Activated naive CD4-positive, alpha-beta T cell treated with anti-CD3 and anti-CD28 coated beads, Interleukin-2, amount 50 U/mL, for 16 hours (primary cell): ENCODE results near the gene EPHA8.

Experiments used
- DNase-seq: peaks from one replicate; pipeline ENCODE4 v3.0.0-alpha.2; 2020

The EPHA8 gene

DNA sequence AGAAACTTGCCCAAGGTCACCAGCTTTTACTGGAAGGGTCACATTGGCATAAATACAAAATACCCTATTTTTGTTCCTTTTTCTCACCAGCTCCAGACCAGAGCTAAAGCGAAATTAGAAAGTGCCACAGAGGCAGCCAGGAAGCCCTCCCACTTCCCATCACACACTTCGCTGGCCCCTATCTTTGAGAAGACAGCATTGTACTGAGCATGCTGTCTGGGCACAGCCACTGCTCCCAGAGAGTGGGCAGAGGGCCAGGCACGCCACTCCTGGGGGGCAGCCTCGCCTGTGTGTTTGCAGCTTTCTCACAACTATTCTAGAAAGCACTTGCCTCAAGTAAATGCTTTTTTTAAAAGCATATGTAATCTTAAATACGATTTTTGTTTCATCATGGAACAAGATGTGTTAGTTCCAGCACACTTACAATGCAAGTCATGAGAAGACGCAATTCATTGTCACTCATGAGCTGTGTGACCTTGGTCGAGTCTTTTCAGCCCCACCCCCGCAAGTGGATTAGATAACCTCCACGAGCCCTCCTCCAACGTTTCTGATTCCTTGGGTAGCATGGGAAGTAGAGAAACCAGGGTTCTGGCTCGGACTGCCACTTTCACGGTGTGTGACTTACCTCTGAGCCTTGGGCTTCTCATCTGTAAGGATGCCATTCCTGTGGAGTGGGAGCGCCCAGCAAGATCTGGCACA, 25.7 kb upstream of the EPHA8 start:
- DNase-seq, result no peak

DNA sequence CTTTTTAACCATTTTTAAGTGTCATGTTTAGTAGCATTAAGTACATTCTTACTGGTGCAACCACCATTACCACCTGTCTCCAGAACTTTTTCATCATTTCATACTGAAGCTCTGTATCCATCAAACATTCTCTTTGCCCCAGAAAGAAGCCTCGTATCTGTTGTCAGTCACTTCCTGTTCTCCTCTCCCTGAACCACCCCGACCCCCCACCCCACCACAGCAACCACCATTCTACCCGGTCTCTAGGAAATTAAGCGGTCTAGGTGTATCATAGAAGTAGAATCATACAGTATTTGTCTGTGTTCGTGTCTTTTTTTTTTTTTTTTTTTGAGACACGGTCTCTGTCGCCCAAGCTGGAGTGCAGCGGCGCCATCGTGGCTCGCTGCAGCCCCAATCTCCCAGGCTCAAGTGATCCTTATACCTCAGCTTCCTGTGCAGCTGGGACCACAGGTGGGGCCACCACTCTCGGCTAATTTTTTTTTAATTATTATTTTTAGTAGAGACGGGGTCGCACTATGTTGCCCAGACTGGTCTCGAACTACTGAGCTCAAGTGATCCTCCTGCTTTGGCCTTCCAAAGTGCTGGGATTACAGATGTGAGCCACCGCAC, 23.7 kb upstream of the EPHA8 start:
- DNase-seq, result no peak

DNA sequence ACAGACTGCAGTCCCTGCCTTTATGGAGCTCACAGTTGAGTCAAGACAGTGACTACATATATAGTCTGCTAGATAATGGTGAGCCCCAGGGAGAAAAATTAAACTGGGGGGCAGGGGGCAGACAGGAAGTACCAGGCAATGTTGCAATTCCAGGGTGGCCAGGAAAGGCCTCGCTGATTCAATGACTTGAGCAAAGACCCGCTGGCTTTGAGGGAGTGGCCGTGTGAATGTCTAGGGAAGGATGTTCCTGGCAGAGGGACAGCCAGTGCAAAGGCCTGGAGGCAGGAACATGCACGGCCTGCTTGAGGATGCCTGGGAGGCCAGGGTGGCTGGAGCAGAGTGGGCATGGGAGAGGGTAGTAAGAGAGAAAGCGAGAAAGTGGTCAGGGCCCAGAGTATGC, 23.0 kb upstream of the EPHA8 start:
- no peak for DNase-seq

DNA sequence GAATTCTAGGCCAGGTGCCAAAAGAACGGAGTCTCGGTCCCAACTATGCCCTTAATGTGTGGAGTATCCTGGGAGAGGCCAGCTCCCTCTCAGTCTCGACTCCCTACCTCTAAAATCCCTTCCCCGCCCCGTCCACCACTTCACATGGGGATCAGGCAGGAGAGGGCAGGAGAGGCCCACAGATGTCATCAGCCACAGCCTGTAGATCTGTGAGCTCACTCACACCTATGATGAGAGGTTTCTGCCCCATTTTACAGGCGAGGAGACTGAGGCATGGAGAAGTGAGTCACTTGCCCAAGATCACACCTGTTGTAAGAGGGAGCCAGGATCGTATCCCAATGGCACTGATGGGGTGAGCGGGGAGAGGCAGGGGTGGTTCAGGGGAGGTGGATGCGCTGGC, 20.4 kb upstream of the EPHA8 start:
- DNase-seq, result no peak

DNA sequence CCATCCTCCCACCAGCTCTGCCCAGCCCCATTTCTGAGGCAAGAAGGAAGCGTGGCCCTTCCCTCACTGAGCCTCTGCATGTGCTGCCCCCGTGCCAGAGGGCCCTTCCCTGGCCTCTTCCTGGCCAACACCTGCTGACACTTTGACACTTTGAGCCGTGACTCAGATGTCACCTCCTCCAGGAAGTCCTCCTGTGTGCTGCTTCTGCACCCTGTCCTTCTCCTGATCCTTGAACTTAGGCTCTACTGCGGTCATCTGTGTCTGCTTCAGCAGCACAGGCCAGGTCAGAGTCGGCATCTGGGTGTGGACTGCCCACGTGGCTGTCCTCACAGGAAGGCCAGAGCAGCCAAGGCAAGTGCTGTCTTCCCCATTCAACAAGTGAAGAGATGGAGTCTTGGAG, 19.6 kb upstream of the EPHA8 start:
- DNase-seq, result no peak

DNA sequence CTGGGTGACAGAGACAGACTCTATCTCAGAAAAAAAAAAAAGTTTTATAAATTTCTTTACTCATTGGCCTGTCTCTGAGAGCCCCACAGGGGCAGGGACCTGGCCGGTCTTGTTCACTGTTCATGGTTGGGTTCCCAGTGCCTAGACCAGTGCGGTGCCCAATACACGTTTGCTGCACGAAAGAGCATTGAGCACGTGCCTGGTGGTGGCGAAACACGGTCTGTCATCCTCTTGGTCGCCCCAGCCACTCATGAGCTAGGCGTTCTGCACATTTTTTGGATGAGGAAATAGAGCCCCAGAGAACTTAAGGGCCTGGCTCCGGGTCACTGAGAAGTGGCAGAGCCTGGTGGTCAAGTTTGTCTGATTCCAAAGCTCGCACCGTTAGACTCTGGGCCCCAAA, 18.7 kb upstream of the EPHA8 start:
- no peak for DNase-seq

DNA sequence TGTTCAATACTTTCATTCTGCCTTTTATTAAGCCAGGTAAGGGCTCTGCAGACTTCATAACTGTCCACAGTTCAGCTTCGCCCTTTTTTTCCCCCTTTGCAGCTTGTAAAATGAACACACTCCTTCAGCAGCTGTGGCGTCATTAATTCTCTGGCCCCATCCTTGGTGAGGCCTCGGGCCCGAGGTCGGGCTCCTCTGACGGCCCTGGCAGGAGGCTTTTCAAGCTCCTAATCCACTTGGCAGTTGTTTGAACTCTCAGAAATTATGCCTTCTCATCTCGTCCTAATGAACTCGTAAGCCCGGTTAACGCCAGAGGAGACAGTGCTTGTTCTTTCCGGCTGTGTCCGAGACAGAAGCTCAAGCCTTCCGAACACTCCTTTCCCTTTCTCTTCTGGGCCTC, 18.1 kb upstream of the EPHA8 start:
- no peak for DNase-seq

DNA sequence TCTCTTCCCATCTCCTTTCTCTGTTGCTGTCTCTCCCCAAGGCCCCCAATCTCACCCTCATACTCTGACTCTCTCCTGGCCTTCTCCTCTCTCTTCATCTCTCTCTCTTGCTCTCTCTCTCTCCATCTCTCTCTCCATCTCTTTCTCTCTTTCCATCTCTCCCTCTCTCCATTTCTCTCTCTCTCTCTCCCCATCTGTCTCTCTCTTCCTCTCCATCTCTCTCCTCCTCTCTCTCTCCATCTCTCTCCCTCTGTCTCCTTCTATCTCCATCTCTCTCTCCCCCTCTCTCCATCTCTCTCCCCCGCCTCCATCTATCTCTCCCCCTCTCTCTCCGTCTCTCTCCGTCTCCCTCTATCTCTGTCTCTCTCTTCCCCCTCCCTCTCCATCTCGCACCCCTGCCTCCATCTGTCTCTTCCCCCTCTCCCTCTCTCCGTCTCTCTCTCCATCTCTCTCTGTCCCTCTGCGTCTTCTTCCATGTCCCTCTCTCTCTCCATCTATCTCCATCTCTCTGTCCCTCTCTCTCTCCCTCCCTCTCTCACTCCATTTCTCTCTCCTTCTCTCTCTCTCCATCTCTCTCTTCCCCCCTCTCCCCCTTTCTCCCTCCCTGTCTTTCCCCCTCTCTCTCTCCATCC, 16.0 kb upstream of the EPHA8 start:
- no peak for DNase-seq

DNA sequence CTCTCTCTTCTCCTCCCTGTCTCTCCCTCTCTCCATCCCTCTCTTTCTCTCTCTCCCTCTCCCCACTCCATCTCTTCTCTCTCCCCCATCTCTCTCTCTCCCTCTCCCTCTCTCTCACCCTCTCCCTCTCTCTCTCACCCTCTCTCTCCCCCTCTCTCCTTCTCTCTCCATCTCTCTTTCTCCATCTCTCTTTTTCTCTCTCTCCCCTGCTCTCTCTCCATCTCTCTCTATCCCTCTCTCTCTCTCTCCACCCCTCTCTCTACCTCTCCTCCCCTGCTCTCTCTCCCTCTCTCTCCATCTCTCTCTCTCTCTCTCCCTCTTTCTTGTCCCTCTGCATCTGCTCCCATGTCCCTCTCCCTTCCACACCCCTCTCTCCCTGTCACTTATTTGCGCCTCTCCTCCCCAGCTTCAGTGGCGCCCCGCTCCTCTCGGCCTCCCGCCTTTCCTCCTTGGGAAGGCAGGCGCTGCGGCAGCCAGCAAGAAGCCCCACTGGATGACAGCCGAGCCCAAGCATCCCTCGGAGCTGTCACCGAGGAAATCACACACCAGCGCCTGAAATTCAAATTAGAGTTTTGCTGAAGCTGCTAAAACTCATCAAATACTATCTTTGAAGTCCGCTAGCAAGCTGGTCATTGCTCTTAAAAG, 15.3 kb upstream of the EPHA8 start:
- DNase-seq, result no peak

DNA sequence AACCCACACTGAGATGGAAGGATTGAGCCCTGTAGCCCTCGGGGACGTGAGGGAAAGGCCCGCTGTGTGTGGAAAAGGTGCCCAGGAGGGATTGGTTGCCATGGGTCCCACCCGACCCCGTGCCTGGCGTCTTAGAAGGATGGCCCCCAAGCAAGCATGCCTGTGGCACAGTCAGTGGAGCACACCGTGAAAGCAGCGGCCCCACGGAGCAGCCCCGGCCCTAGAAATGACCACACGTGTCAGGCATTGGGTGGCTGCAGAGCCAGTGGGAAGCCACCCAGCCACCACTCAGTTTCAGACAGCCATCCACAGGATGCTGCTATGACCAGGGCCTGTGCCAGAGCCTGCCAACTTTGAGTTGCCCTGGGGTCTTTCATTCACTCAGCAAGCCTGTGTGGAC, 13.3 kb upstream of the EPHA8 start:
- DNase-seq, result no peak

DNA sequence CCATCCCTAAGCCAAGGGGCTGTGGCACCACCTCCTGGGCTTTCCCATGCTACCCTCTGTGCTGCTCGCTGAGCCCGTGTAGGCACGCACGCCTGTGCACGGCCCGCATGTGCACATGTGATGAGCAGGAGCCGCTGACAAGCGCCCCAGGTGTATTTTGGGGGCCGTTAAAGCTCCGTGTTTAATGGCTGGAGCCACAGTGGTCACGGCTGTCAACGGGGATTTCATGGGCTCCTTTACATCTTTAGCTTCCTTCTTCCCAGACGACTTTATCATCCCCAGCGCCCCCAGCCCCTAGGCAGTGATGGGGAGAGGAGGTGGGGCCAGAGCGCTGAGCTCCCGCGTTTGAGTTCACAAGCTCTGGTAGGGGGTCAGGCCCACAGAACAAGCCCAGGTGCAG, 11.7 kb upstream of the EPHA8 start:
- DNase-seq, result no peak

DNA sequence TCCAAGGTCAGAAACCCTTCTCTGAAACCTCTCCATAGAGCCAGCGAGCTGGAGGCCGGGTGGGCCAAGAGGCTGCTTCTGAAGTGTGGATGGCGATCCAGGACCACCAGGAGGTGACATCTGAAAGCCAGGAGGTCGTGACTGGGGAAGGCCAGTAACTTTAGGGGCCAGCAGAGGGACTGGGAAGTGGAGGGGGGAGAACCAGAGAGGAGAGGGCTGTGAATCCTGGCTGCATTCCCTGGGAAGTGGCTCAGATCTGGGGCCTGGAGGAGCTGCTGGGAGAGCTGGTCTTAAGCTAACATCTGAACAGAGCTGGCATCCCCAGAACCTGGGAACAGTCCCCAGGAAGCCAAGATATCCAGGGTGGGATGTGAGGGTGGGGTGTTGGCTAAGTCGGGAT, 11.3 kb upstream of the EPHA8 start:
- no peak for DNase-seq

DNA sequence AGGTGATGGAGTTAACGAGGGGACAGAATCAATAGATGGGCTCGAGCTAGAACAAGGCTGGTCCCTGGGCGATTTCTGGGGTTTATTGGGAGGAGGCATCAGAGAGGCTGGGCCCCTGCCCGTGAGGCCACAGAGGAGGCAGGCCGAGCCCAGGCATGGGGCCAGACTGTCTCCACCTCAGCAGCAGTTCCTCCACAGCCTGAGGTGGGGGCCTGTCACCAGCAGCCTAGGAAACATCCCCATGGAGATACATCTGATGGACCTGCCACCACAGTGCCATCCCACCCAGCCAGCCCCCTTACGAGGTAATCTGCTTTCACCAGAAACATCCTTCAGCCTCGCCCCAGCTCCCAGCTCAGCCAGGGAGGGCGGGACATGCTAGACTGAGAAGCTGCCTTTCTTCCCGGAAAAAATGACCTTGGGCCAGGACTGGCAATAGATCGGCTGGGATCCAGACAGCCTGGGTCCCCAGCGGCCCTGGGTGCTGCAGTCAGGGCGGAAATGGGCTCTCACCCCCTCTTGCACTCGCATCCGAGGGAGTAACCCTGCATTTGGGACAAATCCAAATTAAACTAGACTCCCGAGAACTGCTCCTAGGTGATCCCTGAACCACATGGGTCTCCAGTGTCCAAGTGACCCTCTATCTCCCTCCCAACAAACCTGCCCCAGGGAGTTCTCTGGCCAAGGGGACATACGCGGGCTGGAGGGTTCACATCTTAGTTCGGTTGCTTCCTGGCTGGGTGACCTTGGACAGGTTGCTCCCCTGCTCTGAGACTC, 10.0 kb upstream of the EPHA8 start:
- no peak for DNase-seq

DNA sequence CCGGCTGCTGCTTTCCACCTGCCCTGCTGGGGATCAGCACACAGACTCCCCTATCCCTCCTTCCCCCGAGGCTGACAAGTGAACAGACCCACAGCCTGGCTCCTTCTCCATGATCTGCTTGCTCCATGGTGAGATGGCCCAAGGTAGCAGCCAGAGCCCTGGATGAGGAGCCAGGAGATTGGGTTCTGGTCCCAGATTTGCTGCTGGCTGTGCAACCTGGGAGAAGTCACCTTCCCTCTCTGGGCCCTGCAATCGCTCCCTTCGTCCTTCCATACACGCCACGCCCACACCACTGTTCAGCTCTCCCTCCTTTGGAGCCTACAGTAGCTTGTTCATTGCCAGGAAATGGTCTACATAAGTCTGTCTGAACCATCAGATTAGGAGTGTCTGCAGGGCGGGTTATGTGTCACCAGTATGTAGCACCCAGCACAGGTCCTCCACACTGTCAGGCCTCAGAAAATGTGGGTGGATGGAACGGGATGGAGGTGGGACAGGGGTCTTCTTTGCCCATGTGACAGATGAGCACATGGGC, 9.2 kb upstream of the EPHA8 start:
- DNase-seq, result no peak

DNA sequence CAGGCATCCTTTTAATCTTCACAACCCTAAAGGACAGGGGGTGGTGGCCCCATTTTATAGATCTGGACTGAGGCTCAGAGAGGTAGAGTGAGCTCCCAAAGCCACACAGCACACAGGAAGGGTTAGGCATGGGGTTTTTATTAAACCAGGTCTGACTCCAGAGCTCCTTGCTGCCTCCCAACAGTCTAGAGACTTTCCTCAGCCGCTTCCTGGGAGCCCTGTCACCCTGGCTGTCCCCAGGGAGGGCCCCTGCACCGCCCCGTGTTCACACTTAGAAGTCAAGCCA, 8.0 kb upstream of the EPHA8 start:
- DNase-seq, result no peak

DNA sequence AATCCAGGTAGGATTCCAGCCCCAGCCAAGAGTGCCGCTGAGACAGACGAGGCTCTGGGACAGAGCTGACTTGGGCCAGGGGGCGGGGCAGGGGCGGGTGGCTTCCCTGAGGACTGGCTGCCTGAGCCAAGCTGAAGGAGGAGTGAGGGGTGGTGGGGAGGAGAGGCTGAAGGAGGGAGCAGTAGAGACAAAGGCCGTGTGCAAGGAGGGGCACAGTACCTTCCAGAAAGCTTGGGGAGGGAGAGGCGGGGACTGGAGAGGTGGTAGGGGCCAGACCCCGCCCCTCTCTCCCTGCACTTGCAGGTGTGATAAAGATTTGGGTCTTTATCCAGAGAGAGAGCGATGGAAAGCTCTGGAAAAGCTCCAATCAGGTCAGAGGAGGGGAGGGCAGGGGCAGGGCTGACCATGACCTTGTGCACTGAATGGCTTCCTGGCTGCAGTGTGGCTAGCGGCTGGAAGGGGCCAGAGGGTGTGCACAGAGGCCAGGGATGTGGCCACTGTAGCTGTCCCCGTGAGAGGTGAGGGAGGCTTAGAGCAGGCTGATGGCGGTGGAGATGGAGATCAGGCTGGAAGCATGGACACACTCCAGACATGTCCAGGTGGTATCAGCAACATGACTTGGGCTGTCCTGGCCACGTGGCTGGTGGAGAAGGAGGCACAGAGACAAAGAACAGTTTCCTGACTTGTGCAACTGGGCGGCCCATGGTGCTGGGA, 6.7 kb upstream of the EPHA8 start:
- no peak for DNase-seq

DNA sequence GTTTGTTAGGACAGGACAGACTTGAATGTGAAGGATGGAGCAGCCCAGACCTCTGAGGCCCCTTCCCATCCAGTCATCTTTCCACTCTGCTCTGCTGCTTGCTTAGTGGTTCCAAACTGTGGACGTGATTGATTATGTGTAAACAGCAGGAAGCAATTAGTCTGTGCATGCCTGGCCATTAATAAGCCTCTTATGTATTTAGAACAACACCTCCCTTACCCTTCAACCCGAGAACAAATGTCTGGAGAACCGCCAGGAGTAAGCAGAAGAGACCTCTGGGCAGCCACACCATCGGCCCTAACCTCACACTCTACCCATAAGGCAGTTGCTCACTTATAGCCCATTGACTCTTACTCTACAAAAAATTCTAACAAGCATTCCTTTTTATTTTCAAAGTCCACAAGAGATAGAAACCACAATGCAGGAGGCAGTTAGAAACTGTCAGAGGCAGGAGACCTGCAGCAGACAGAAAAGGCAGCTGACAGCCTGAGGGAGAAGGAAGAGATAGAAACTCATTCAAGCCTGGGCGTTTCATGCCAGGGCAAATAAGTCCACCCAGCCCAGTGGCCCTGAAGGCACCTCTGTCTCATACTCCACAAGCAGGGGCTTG, 5.8 kb upstream of the EPHA8 start:
- no peak for DNase-seq

DNA sequence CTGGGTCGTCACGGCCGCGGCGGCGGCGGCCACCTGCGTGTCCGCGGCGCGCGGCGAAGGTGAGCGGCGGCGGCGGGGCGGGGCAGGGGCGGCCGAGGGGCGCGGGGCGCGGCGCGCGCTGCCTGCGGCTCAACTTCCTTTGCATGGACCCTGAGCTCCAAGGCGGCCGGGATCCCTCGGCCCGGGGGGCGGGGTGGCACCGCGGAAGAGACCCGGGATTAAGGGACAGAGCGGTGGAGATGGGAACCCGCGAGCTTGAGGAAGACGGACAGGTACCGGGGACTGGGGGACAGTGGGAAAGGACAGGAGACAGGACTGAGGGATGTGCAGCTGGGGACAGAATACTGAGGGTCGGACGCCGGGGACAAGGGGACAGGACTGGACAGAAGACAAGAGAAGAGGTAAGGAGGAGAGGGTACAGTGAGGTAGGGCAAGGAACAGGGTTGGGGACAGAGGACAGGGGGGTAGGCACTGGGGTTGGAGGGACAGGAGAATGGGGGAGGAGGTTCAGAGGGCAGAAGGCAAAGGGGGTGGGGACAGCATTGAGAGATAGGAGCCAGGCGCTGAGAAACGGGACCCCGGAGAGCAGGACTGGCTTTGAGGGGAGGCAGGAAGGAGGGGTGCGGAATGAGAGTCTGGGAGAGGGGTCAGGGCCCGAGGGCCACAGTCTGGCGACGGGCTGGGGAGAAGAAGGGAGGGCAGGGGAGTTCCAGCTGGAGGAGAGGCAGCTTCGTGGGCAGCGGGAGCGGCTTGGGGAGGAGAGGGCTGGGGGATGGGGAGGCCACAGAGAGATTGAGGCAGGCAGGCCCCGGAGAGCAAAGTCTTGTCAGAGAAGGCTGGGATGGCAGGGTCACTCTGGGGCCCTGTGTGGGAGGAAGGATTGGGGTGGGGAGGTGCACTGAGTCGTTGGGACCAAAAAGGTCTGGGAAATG, 648 bp downstream of the EPHA8 start:
- DNase-seq, result no peak

DNA sequence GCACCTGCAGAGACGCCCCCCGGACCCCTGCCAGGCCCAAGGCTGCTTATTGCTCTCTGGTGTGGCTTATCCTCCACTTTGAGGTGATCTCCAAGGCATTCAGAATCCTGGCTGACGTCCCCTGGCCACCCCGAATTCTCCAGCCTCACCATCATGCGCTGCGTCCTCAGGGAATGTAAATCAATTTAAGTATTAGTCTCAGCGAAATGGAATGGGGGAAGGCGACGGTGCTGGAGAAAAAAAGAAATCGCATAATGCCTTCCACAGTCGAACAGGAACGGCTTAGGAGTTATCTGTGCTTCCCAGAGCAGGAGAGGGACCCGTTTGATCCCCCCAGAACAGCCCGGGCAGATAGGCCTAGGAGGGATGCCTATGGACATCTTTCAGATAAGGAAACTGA, 2.9 kb downstream of the EPHA8 start:
- DNase-seq, result no peak

DNA sequence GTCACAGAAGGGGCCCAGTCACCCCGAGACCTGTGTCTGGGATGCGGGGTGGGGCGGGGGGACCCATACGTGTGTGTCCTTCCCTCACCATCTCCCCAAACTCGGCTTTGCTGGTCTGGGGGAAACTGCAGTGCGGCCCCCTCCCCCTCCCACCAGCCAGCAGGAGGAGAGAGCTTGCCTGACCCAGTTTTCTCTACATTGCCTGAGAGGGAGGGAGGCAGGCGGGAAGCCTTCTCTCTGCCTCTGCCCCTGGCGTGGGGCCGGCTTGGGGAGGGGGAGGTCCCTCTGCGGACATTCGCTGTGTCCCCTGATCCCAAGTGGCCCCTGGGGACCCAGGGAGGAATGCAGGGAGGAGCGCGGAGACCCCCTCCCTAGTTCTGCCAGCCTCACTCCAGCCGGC, 3.9 kb downstream of the EPHA8 start:
- DNase-seq, result no peak

DNA sequence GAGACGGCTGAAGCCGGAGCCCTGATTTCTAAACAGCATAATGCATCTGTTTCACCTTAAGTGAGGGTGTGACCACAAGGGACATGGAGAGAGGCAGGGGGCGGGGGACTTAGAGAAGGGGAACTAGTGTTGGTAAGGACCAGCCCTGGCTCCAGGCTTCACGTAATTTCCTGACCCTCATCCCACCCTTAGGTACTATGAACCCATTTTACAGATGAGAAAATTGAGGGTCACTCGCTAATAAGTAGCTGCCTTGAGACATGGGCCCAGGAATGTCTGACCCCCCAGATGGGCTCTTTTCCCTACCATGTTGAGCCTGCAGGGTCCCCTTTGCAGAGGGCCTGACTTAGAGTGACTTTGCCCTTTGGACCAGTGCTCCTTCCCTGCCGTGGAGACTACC, 4.7 kb downstream of the EPHA8 start:
- DNase-seq, result no peak
